ENCODE results near the gene SMIM9. TPM values are rescaled to one million over a fixed set of nuclear protein-coding genes. Genes with fewer than 3 reads are reported as not detected.
A peak's percentile ranks its signal among the peaks of the same experiment; 100 is the strongest.
"Not testable (repeated sequence)": the region's sequence is repeated elsewhere in the genome, so short reads cannot be mapped to it uniquely, and the experiment has no call there.

The SMIM9 gene
- total RNA-seq (2021; ENCODE audit: unreplicated experiment) (not detected), Bru-seq, nascent RNA (percentile 18 among the genes with signal in this experiment), BruChase-seq, experiment 1, labeled RNA remaining after a 6-hour chase (percentile 12 among the genes with signal in this experiment), BruChase-seq, experiment 2, labeled RNA remaining after a 2-hour chase (percentile 19 among the genes with signal in this experiment)
- not detected in 2 replicates for polyA plus RNA-seq (2012)
- long read RNA-seq, result 0 reads

GRCh38 chrX:154834562-154834961, at the start of gene SMIM9:
TSS of gene SMIM9 (minus strand) at chrX:154834662. CDS start at chrX:154830856, 3,806 bp downstream.
- Histone ChIP-seq H3K4me2 (ENCODE audit: low read length) (no peak within 1 kb of the TSS), H3K79me2 (ENCODE audit: insufficient read depth, low read length) (no peaks in the 10 kb centered on the region), H3K27me3 (ENCODE audit: insufficient read depth, low read length) (no peaks in the 10 kb centered on the region), H3K4me1 (ENCODE audit: control insufficient read depth in 1 of 2, insufficient read depth in 2 of 2, low read length in 2 of 2) (no peaks in the 10 kb centered on the region), H3K9me3 (ENCODE audit: control insufficient read depth in 1 of 2, insufficient read depth in 1 of 2, low read depth in 1 of 2, low read length in 2 of 2) (no peaks in the 10 kb centered on the region), H3K9me2 (ENCODE audit: insufficient read depth) (no peaks in the 10 kb centered on the region), H3K36me3 (ENCODE audit: control insufficient read depth in 1 of 2, insufficient read depth in 2 of 2, low read length in 2 of 2) (no peaks in the 10 kb centered on the region), H3K9ac (ENCODE audit: low read length) (no peak within 1 kb of the TSS), H2AFZ (ENCODE audit: low read depth, low read length, poor library complexity, severe bottlenecking) (no peak within 1 kb of the TSS), H3K27ac (ENCODE audit: low read depth, low read length) (no peak within 1 kb of the TSS), H4K20me1 (ENCODE audit: insufficient read depth) (no peaks in the 10 kb centered on the region), H3K4me3 (replicated peaks in 1 of 2; ENCODE audit: low read depth in 1 of 2, low read length in 2 of 2) (no peak within 1 kb of the TSS)
- no peak for ATAC-seq
- ChIA-PET POLR2A (no interaction called here), CTCF (no interaction called here), RAD21 (ENCODE audit: low non-redundant PET in 1 of 2, low total read pairs in 2 of 2, uncharacterized antibody in 2 of 2, unreplicated experiment in 2 of 2) (no interaction called here)
- DNase-seq (ENCODE audit: low read depth, low spot score), result no peak
- BruUV-seq (replicated peaks), result no TSS peak
- TF ChIP-seq, protein P1, sequence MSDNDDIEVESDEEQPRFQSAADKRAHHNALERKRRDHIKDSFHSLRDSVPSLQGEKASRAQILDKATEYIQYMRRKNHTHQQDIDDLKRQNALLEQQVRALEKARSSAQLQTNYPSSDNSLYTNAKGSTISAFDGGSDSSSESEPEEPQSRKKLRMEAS (IDR thresholded peaks at IDR 0.05), result no peak
- TF ChIP-seq ELF1 (IDR thresholded peaks at IDR 0.05; ENCODE audit: borderline replicate concordance, low read depth), result no peak
- no peak for TF ChIP-seq EZH2phosphoT487 (IDR thresholded peaks at IDR 0.05; ENCODE audit: borderline replicate concordance)
- TF ChIP-seq ZFX (IDR thresholded peaks at IDR 0.05), result no peak
- intact Hi-C loops (cut with micrococcal nuclease), result no loop called here

DNA sequence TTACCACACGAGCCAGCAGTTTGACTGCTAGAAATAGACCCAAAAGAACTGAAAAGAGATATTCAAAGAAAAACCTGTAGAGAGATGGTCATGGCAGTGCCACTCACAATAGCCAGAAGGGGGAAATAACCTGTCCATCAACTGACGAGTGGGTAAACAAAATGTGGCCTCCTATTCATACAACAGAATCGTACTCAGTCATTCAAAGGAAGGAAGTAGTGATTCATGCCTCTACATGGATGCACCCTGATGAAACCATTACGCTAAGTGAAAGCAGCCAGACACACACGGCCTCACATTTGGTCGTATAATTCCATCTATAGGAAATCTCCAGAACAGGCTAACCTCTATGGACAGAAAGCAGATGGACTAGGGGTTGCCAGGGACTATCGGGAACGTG, 49.6 kb upstream of the SMIM9 start:
- H3K36me3 ChIP-seq (ENCODE audit: control insufficient read depth in 1 of 2, insufficient read depth in 2 of 2, low read length in 2 of 2); ATAC-seq; H2AFZ ChIP-seq (ENCODE audit: low read depth, low read length, poor library complexity, severe bottlenecking); intact Hi-C loops (cut with micrococcal nuclease); H3K4me1 ChIP-seq (ENCODE audit: control insufficient read depth in 1 of 2, insufficient read depth in 2 of 2, low read length in 2 of 2); CTCF ChIA-PET; H3K27me3 ChIP-seq (ENCODE audit: insufficient read depth, low read length); H3K79me2 ChIP-seq (ENCODE audit: insufficient read depth, low read length); H3K4me3 ChIP-seq (replicated peaks in 1 of 2; ENCODE audit: low read depth in 1 of 2, low read length in 2 of 2); POLR2A ChIA-PET; H3K9me2 ChIP-seq (ENCODE audit: insufficient read depth); DNase-seq (ENCODE audit: low read depth, low spot score); H3K4me2 ChIP-seq (ENCODE audit: low read length); RAD21 ChIA-PET (ENCODE audit: low non-redundant PET in 1 of 2, low total read pairs in 2 of 2, uncharacterized antibody in 2 of 2, unreplicated experiment in 2 of 2); H4K20me1 ChIP-seq (ENCODE audit: insufficient read depth); H3K9ac ChIP-seq (ENCODE audit: low read length); H3K9me3 ChIP-seq (ENCODE audit: control insufficient read depth in 1 of 2, insufficient read depth in 1 of 2, low read depth in 1 of 2, low read length in 2 of 2); H3K27ac ChIP-seq (ENCODE audit: low read depth, low read length); BruUV-seq (replicated peaks): not testable (repeated sequence)
